Measurements from ENCODE around the gene SMNDC1. TPM values are rescaled to one million over a fixed set of nuclear protein-coding genes. Genes with fewer than 3 reads are reported as not detected.
A peak's percentile ranks its signal among the peaks of the same experiment; 100 is the strongest.

The SMNDC1 gene
- total RNA-seq, 6 experiments from 2014 or later: 5.1 to 13.3 (median 9.1) TPM

DNA sequence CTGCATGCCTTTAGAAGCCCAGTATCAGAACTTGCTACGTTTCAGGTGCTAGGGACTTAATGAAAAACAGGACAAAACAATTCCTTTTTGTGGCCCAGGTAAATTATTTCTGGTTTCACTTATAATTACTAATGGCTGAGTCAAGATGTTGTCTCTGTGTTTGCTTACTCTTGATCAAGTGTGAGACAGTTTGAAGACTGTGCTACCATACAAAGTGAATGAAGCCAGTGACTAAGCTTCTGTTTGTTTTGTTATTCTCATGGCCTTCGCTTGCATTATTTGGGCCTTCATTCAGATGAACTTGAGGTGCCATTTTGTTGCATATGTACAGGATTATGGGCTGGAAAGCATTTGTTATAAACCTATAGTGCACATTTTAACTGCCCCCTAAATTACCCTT lies 17.9 kb downstream of the SMNDC1 start:
- no peaks in the 10 kb centered on the region for H3K9me3 ChIP-seq
- no peak for TF ChIP-seq POLR2A (IDR thresholded peaks at IDR 0.05)
- TF ChIP-seq, protein P1, sequence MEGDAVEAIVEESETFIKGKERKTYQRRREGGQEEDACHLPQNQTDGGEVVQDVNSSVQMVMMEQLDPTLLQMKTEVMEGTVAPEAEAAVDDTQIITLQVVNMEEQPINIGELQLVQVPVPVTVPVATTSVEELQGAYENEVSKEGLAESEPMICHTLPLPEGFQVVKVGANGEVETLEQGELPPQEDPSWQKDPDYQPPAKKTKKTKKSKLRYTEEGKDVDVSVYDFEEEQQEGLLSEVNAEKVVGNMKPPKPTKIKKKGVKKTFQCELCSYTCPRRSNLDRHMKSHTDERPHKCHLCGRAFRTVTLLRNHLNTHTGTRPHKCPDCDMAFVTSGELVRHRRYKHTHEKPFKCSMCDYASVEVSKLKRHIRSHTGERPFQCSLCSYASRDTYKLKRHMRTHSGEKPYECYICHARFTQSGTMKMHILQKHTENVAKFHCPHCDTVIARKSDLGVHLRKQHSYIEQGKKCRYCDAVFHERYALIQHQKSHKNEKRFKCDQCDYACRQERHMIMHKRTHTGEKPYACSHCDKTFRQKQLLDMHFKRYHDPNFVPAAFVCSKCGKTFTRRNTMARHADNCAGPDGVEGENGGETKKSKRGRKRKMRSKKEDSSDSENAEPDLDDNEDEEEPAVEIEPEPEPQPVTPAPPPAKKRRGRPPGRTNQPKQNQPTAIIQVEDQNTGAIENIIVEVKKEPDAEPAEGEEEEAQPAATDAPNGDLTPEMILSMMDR (IDR thresholded peaks at IDR 0.05): no peak
- H3K27ac ChIP-seq: no peak overlapping the region
- intact Hi-C loops (cut with DNase I): loop anchor here in 1 of 2 donors (10.0 kb wide), 1 partner anchor 402 kb away; no protein-coding TSS in a partner anchor
- ATAC-seq: no peak
- peaks cover 0 to 44% (median 5%) of the 10 kb centered on the region in 4 donors for H3K36me3 ChIP-seq
- DNase-seq: no peak
- H3K4me1 ChIP-seq: no peaks in the 10 kb centered on the region
- 90% methylated on average over 2 of the region's 2 CpGs for WGBS (ENCODE audit: insufficient coverage, low coverage, low lambda C conversion rate, missing lambda C conversion rate)
- H3K4me3 ChIP-seq: no peak overlapping the region
- H3K27me3 ChIP-seq: no peaks in the 10 kb centered on the region

DNA sequence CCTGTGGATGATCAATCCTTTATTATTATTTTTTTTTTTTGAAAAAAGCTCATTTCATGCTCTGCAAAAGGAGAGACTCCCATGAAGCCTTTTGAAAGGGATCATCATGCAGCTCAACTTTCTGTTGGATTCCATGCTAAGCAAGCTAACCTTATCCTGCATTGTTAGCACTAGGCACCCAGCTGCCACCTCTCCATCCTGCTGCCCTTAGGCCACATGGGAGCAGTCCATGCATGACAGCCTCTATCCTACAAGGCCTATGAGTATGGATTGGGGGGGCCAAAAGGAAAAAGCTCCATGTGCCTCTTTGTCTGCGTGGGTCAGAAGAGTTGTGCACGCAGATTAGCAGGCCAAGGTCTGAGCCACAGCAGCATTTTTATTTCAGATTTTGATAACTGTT lies 19.2 kb downstream of the SMNDC1 start:
- 94% methylated on average over 2 of the region's 2 CpGs for WGBS (ENCODE audit: insufficient coverage, low coverage, low lambda C conversion rate, missing lambda C conversion rate)
- DNase-seq: no peak
- intact Hi-C loops (cut with DNase I): loop anchor here in 1 of 2 donors (10.0 kb wide), 1 partner anchor 401 kb away; no protein-coding TSS in a partner anchor
- ATAC-seq: no peak
- TF ChIP-seq, protein P1 (IDR thresholded peaks at IDR 0.05): no peak
- TF ChIP-seq POLR2A (IDR thresholded peaks at IDR 0.05): no peak
- no peaks in the 10 kb centered on the region for H3K27me3 ChIP-seq
- H3K4me3 ChIP-seq: no peak overlapping the region
- peaks cover 0 to 33% (median 5%) of the 10 kb centered on the region in 4 donors for H3K36me3 ChIP-seq
- no peaks in the 10 kb centered on the region for H3K4me1 ChIP-seq
- no peak overlapping the region for H3K27ac ChIP-seq
- H3K9me3 ChIP-seq: no peaks in the 10 kb centered on the region

DNA sequence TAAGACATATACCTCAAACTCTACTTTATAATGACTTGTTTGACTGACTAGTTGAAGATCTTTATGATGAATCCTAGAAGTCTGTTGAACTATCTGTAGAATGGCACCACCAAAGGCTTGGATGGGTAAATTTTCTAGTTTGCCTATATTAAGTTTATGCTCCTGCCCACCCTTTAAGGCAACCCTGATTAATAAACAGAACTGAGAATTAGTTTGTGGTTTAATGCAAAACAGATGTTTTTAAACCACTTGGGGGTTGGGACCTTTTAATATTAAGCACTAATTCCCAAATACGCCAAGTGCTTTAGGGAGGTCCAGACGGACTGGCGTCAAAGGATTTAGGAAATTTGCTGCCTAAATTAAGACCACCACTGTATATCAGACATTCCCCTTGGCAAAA lies 20.5 kb downstream of the SMNDC1 start:
- Histone ChIP-seq H3K4me3 (no peak overlapping the region), H3K9me3 (no peaks in the 10 kb centered on the region), H3K27ac (no peak overlapping the region), H3K4me1 (no peaks in the 10 kb centered on the region), H3K36me3 (peaks cover 0 to 31% (median 5%) of the 10 kb centered on the region in 4 donors), H3K27me3 (no peaks in the 10 kb centered on the region)
- ATAC-seq: no peak
- no peak for DNase-seq
- 100% methylated on average over 3 of the region's 3 CpGs for WGBS (ENCODE audit: insufficient coverage, low coverage, low lambda C conversion rate, missing lambda C conversion rate)
- TF ChIP-seq POLR2A (IDR thresholded peaks at IDR 0.05): no peak
- TF ChIP-seq, protein P1 (IDR thresholded peaks at IDR 0.05): no peak
- intact Hi-C loops (cut with DNase I): loop anchor here in 1 of 2 donors (10.0 kb wide), 1 partner anchor 399 kb away; no protein-coding TSS in a partner anchor

DNA sequence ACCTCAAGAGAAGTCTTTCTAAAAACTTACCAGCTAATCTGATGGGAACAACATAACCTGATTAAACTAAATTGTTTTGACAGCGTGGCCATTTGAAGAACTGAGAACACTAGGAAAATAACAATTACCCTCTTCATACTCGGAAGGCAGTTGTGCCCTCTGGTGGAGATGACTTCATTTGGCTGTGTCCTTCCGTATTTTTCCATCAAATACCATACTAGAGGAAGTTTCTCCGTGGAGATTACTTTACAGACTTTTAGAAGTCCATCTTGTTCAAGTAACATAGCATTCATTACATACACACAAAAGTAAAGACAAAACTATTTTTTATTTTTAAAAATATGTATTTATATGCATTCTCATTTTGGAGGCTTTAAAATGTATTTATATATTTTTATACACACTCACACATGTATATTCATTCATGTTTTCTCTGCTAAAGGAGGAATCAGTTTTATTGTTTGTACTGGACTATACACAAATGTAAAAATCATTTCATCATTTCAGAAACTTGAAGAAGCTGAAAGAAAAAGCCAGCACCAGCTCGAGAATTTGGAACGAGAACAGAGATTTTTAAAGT lies 25.2 kb downstream of the SMNDC1 start:
- H3K9me3 ChIP-seq: no peaks in the 10 kb centered on the region
- peaks cover 0 to 5% (median 0%) of the 10 kb centered on the region in 4 donors for H3K36me3 ChIP-seq
- DNase-seq (peak in 1 of 3 donors; percentile 52), ATAC-seq (peak; percentile 96 to 98 (median 97))
- intact Hi-C loops (cut with DNase I): loop anchor here in 1 of 2 donors (10.0 kb wide), 2 partner anchors 55 to 135 kb away; no protein-coding TSS in a partner anchor
- TF ChIP-seq, protein P1 (IDR thresholded peaks at IDR 0.05): peak; percentile 75 to 94 (median 82)
- no peak for TF ChIP-seq POLR2A (IDR thresholded peaks at IDR 0.05)
- no peaks in the 10 kb centered on the region for H3K27me3 ChIP-seq
- peak overlapping the region in 2 of 3 donors; percentile 47 to 50 for H3K27ac ChIP-seq
- peak overlapping the region in 2 of 3 donors; percentile 13 to 33 for H3K4me3 ChIP-seq
- H3K4me1 ChIP-seq: no peaks in the 10 kb centered on the region
- WGBS (ENCODE audit: insufficient coverage, low coverage, low lambda C conversion rate, missing lambda C conversion rate): 24% methylated on average over 6 of the region's 6 CpGs

Measured in right lobe of liver (tissue), 6 donors.